ENCODE results near the gene C1orf50. TPM values are rescaled to one million over a fixed set of nuclear protein-coding genes. Genes with fewer than 3 reads are reported as not detected.

Gene C1orf50
- total RNA-seq, 1 experiment from 2014 or later, result 7.7 TPM

DNA sequence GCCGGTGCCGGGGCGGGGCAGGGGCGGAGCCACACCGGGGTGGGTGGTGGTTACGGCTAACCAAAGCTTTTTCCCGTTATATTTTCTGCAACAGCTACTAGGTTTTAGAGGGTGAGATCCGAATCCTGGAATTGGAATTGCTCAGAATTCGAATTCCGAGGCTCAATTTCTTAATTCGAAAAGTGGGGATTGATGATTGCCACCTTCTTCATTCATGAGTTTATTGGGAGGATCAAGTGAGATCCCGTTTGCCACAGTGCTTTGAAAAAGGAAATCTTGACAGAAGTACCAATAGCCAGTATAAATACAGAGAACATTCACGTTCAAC is 50.4 kb downstream of the C1orf50 start:
- Mint-ChIP-seq H3K4me3 (peak overlapping the region; percentile 71 to 75), H3K36me3 (ENCODE audit: insufficient read depth in 1 of 3, low read depth in 3 of 3) (peaks cover 0 to 17% (median 9%) of the 10 kb centered on the region in 3 experiments; a peak in 5 of 7 replicates), H3K27me3 (ENCODE audit: low read depth) (no peaks in the 10 kb centered on the region), H3K27ac (no peak overlapping the region), H3K9me3 (no peaks in the 10 kb centered on the region), H3K4me1 (peaks cover 18 to 25% of the 10 kb centered on the region in 2 experiments)
- H4K20me1 ChIP-seq (ENCODE audit: control insufficient read depth, insufficient read depth, insufficient read length), result no peaks in the 10 kb centered on the region
- H2BK5ac ChIP-seq (ENCODE audit: insufficient read length, low read length), result no peak overlapping the region
- H3K9ac ChIP-seq (ENCODE audit: extremely low read depth, insufficient read length, low read length), result no peak overlapping the region
- no peak overlapping the region for H3K56ac ChIP-seq (ENCODE audit: insufficient read length, low read depth, low read length)
- no peak overlapping the region for H3K4ac ChIP-seq (ENCODE audit: low read depth, low read length)
- H4K5ac ChIP-seq (ENCODE audit: insufficient read length, low read depth, low read length), result no peak overlapping the region
- TF ChIP-seq, protein P1, sequence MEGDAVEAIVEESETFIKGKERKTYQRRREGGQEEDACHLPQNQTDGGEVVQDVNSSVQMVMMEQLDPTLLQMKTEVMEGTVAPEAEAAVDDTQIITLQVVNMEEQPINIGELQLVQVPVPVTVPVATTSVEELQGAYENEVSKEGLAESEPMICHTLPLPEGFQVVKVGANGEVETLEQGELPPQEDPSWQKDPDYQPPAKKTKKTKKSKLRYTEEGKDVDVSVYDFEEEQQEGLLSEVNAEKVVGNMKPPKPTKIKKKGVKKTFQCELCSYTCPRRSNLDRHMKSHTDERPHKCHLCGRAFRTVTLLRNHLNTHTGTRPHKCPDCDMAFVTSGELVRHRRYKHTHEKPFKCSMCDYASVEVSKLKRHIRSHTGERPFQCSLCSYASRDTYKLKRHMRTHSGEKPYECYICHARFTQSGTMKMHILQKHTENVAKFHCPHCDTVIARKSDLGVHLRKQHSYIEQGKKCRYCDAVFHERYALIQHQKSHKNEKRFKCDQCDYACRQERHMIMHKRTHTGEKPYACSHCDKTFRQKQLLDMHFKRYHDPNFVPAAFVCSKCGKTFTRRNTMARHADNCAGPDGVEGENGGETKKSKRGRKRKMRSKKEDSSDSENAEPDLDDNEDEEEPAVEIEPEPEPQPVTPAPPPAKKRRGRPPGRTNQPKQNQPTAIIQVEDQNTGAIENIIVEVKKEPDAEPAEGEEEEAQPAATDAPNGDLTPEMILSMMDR (conservative IDR thresholded peaks at IDR 0.05), result no peak
- DNase-seq, result no peak
- H2BK120ac ChIP-seq (ENCODE audit: low read depth, low read length, poor library complexity, severe bottlenecking), result no peak overlapping the region
- no peak overlapping the region for H2BK12ac ChIP-seq (ENCODE audit: insufficient read length, low read depth, low read length)
- no peak overlapping the region for H3K23ac ChIP-seq (ENCODE audit: insufficient read length, low read depth, low read length)
- no peak overlapping the region for H2BK15ac ChIP-seq (ENCODE audit: low read depth, low read length)
- H3K27me3 ChIP-seq (ENCODE audit: insufficient read depth, low read length), result no peaks in the 10 kb centered on the region
- no peak overlapping the region for H4K91ac ChIP-seq (ENCODE audit: insufficient read length, low read depth, low read length)
- WGBS (ENCODE audit: extremely low coverage, insufficient read length, low lambda C conversion rate), result no CpG with 5 or more reads among the region's 13 CpGs
- H3K23me2 ChIP-seq (ENCODE audit: insufficient read length, low read depth, low read length, poor library complexity, severe bottlenecking), result peaks cover 9% of the 10 kb centered on the region
- H2AK5ac ChIP-seq (ENCODE audit: insufficient read length, low read length), result no peak overlapping the region
- no peaks in the 10 kb centered on the region for H3K9me3 ChIP-seq (ENCODE audit: control insufficient read depth, low read depth, low read length)
- H3K4me2 ChIP-seq (ENCODE audit: insufficient read depth, insufficient read length, low read length), result peak overlapping the region; percentile 80
- no peak overlapping the region for H3T11ph ChIP-seq (ENCODE audit: low read length)
- no peak overlapping the region for H3K27ac ChIP-seq (ENCODE audit: insufficient read length, low read depth, low read length)
- no peak overlapping the region for H2BK20ac ChIP-seq (ENCODE audit: low read depth, low read length, poor library complexity, severe bottlenecking)
- H3K4me1 ChIP-seq (ENCODE audit: insufficient read depth, low read length), result no peaks in the 10 kb centered on the region
- H3K14ac ChIP-seq (ENCODE audit: insufficient read depth, low read length), result no peak overlapping the region
- no peaks in the 10 kb centered on the region for H3K79me1 ChIP-seq (ENCODE audit: insufficient read depth, low read depth, low read length, poor library complexity, severe bottlenecking)
- no peak overlapping the region for H3K18ac ChIP-seq (ENCODE audit: insufficient read length, low read depth, low read length)
- no peaks in the 10 kb centered on the region for H3K79me2 ChIP-seq (ENCODE audit: insufficient read depth, low read length)
- no peak overlapping the region for H2AFZ ChIP-seq (ENCODE audit: low read length)
- H4K8ac ChIP-seq (replicated peaks; ENCODE audit: insufficient read length, low read depth, low read length), result no peak overlapping the region
